Embryonic facial prominence (tissue), 1 donor: ENCODE results near the gene DHRS7C.

ENCODE experiments used
- DNase-seq: peaks from one replicate; pipeline ENCODE4 v3.0.0-alpha.2; 2016; ENCODE audit errors: extremely low spot score

The DHRS7C gene

GRCh38 chr17:9790889-9791876, at the start of gene DHRS7C:
TSS of gene DHRS7C (minus strand) at chr17:9791592. CDS start at chr17:9791284, 308 bp downstream.
- no peak for DNase-seq

GRCh38 chr17:9839433-9839832, 48.0 kb upstream of the DHRS7C start:
- no peak for DNase-seq

- DNase-seq, result no peak
Observed at GRCh38 chr17:9837551-9838471, 46.4 kb upstream of the DHRS7C start.

GRCh38 chr17:9833922-9834321, 42.5 kb upstream of the DHRS7C start:
- no peak for DNase-seq

- no peak for DNase-seq
Observed at GRCh38 chr17:9830711-9831110, 39.3 kb upstream of the DHRS7C start.

GRCh38 chr17:9829343-9829742, 38.0 kb upstream of the DHRS7C start:
- no peak for DNase-seq

GRCh38 chr17:9828296-9829295, 37.2 kb upstream of the DHRS7C start:
- no peak for DNase-seq

GRCh38 chr17:9825641-9826150, 34.3 kb upstream of the DHRS7C start, which contains the start of gene GLP2R:
TSS of gene GLP2R (plus strand) at chr17:9825924. CDS start at chr17:9826064, 140 bp downstream.
- DNase-seq, result no peak

- DNase-seq, result no peak
Observed at GRCh38 chr17:9824797-9825338, 33.5 kb upstream of the DHRS7C start.

GRCh38 chr17:9824094-9824493, 32.7 kb upstream of the DHRS7C start:
- no peak for DNase-seq

- no peak for DNase-seq
Observed at GRCh38 chr17:9821921-9822320, 30.5 kb upstream of the DHRS7C start, which contains the start of gene GSG1L2. TSS of gene GSG1L2 (minus strand) at chr17:9822079. CDS start at chr17:9822071, 8 bp downstream.

GRCh38 chr17:9820448-9820847, 29.1 kb upstream of the DHRS7C start:
- DNase-seq, result no peak

GRCh38 chr17:9818760-9819159, 27.4 kb upstream of the DHRS7C start:
- DNase-seq, result no peak

- no peak for DNase-seq
Observed at GRCh38 chr17:9817086-9817485, 25.7 kb upstream of the DHRS7C start.

GRCh38 chr17:9816472-9816871, 25.1 kb upstream of the DHRS7C start:
- no peak for DNase-seq

GRCh38 chr17:9814337-9814945, 23.0 kb upstream of the DHRS7C start:
- no peak for DNase-seq

GRCh38 chr17:9813166-9813565, 21.8 kb upstream of the DHRS7C start:
- DNase-seq, result no peak

- no peak for DNase-seq
Observed at GRCh38 chr17:9811537-9811936, 20.1 kb upstream of the DHRS7C start.

GRCh38 chr17:9811086-9811485, 19.7 kb upstream of the DHRS7C start:
- no peak for DNase-seq
